ENCODE results near the gene ASTL. TPM values are rescaled to one million over a fixed set of nuclear protein-coding genes. Genes with fewer than 3 reads are reported as not detected.

ASTL gene
- total RNA-seq, 1 experiment from 2014 or later = not detected

- Histone ChIP-seq H3K27me3 (peaks cover 18% of the 10 kb centered on the region; the same call in 1 of the 2 replicates), H3K27ac (no peak overlapping the region)
- DNase-seq = no peak
Measured at GRCh38 chr2:96118698-96119388, 19.5 kb downstream of the ASTL start.

GRCh38 chr2:96117701-96118588, 20.4 kb downstream of the ASTL start:
- Histone ChIP-seq H3K4me1 (peaks cover 8% of the 10 kb centered on the region; the same call in 1 of the 2 replicates), H3K9me3 (replicated peaks) (no peaks in the 10 kb centered on the region), H3K27ac (no peak overlapping the region), H3K36me3 (no peaks in the 10 kb centered on the region), H3K27me3 (peaks cover 13% of the 10 kb centered on the region; the same call in 1 of the 2 replicates), H3K4me3 (no peak overlapping the region)
- peak in 1 of 2 experiments; percentile 33 for DNase-seq

More at GRCh38 chr2:96118698-96119388, 19.5 kb downstream of the ASTL start:
- H3K4me1 ChIP-seq = peaks cover 4% of the 10 kb centered on the region; the same call in 1 of the 2 replicates
- no peaks in the 10 kb centered on the region for H3K36me3 ChIP-seq
- no peak overlapping the region for H3K4me3 ChIP-seq
- H3K9me3 ChIP-seq (replicated peaks) = no peaks in the 10 kb centered on the region

- Histone ChIP-seq H3K9me3 (replicated peaks) (no peaks in the 10 kb centered on the region), H3K27ac (no peak overlapping the region), H3K36me3 (no peaks in the 10 kb centered on the region), H3K4me1 (peaks cover 8% of the 10 kb centered on the region; the same call in 1 of the 2 replicates), H3K4me3 (no peak overlapping the region), H3K27me3 (peaks cover 10% of the 10 kb centered on the region; the same call in 1 of the 2 replicates)
- no peak for DNase-seq
Measured at GRCh38 chr2:96116879-96117533, 21.3 kb downstream of the ASTL start.

DNA sequence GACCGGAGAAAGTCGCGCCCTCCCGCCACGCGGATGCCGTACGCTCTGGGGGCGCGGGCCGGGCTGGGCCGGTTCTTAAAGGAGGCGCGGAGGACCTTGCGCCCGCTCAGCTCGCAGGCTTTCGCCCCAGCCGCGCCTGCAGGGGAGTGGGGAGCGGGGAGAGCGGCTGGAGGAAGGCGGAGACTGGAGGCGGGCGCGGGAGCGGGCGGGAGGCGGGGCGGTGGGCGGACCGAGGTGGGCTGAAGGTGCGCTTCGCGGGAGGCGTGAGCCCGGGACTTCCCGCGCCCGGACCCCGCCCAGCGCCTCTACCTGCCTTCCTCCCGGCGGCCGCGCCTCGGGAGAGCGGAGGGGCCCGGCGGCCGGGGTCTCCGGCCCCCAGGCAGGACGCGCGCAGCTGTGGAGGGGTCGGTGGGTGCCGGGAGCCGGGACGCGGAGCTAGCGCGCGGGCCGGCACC, 21.9 kb downstream of the ASTL start, which contains the start of gene ADRA2B:
ADRA2B (minus strand) TSS at position 148 of the 455 bp plus-strand sequence. CDS start 422 bp downstream, outside the sequence.
- Histone ChIP-seq H3K27me3 (peaks cover 4% of the 10 kb centered on the region; the same call in 1 of the 2 replicates), H3K4me3 (no peak within 1 kb of the TSS), H3K36me3 (no peaks in the 10 kb centered on the region), H3K4me1 (peaks cover 8% of the 10 kb centered on the region; the same call in 1 of the 2 replicates), H3K27ac (no peak within 1 kb of the TSS), H3K9me3 (replicated peaks) (no peaks in the 10 kb centered on the region)
- no peak for DNase-seq

- Histone ChIP-seq H3K27me3 (0 out of 2 replicates have a peak, but pooled peaks cover 3% of the 10 kb centered on the region), H3K4me1 (peaks cover 8% of the 10 kb centered on the region; the same call in 1 of the 2 replicates), H3K9me3 (replicated peaks) (no peaks in the 10 kb centered on the region), H3K36me3 (no peaks in the 10 kb centered on the region), H3K4me3 (no peak overlapping the region), H3K27ac (no peak overlapping the region)
- no peak for DNase-seq
Measured at GRCh38 chr2:96115631-96116423, 22.5 kb downstream of the ASTL start.

DNA sequence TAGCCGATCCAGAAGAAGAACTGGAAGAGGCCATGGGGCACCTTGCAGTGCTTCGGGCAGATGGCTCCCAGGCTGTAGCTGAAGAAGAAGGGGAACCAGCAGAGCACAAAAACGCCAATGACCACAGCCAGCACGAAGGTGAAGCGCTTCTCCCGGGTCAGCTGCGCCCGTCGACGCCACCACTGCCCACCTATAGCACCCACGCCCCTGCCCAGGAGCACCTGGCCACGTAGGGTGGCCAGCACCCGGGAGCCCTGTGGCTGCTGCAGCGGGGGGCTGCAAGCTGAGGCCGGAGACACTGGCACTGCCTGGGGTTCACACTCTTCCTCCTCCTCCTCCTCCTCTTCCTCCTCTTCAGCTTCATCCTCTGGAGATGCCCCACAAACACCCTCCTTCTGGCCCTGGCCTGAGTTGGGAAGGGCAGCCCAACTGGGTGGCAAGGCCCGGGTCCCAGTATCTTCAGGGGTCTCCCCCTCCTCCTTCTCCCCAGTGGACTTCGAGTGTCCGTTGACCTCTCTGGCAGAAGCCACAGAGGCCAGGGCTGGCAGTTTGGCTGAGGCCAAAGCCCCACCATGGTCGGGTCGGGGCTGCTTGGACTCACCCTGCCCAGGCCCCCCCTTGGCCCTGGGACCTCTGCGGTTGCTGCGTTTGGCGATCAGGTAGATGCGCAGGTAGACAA, 23.3 kb downstream of the ASTL start:
- Histone ChIP-seq H3K9me3 (replicated peaks) (no peaks in the 10 kb centered on the region), H3K4me3 (no peak overlapping the region), H3K4me1 (peaks cover 8% of the 10 kb centered on the region; the same call in 1 of the 2 replicates), H3K36me3 (no peaks in the 10 kb centered on the region), H3K27ac (no peak overlapping the region), H3K27me3 (0 out of 2 replicates have a peak, but pooled peaks cover 3% of the 10 kb centered on the region)
- no peak for DNase-seq

GRCh38 chr2:96114546-96114902, 23.8 kb downstream of the ASTL start:
- Histone ChIP-seq H3K4me1 (peaks cover 5% of the 10 kb centered on the region; the same call in 1 of the 2 replicates), H3K4me3 (no peak overlapping the region), H3K27me3 (no peaks in the 10 kb centered on the region), H3K9me3 (replicated peaks) (no peaks in the 10 kb centered on the region), H3K27ac (no peak overlapping the region), H3K36me3 (no peaks in the 10 kb centered on the region)
- no peak for DNase-seq

GRCh38 chr2:96113951-96114350, 24.4 kb downstream of the ASTL start:
- H3K27me3 ChIP-seq = no peaks in the 10 kb centered on the region

DNA sequence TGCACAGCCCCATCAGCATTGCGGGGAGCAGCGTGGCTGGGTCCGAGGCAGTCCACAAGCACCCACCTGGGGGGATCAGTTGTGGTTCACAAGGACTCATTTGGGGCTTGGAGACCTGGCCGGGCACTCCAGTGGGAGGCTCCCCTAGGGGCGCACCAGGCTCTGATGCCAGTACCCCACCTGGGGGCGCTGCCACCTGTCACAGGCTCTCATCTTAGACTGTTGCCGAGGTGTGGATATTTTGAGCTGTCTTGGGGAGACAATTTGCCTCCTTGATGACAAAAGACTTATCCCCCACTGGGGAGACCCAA, 25.0 kb downstream of the ASTL start:
- no peak overlapping the region for H3K27ac ChIP-seq
- peaks cover 15% of the 10 kb centered on the region for H3K4me1 ChIP-seq
- H3K9me3 ChIP-seq (replicated peaks) = no peaks in the 10 kb centered on the region
- H3K27me3 ChIP-seq = no peaks in the 10 kb centered on the region
- H3K4me3 ChIP-seq = no peak overlapping the region
- no peak for DNase-seq
- no peaks in the 10 kb centered on the region for H3K36me3 ChIP-seq

More at GRCh38 chr2:96113951-96114350, 24.4 kb downstream of the ASTL start:
- H3K36me3 ChIP-seq = no peaks in the 10 kb centered on the region
- DNase-seq = no peak
- H3K4me3 ChIP-seq = no peak overlapping the region
- H3K4me1 ChIP-seq = peaks cover 9% of the 10 kb centered on the region
- no peaks in the 10 kb centered on the region for H3K9me3 ChIP-seq (replicated peaks)
- no peak overlapping the region for H3K27ac ChIP-seq

DNA sequence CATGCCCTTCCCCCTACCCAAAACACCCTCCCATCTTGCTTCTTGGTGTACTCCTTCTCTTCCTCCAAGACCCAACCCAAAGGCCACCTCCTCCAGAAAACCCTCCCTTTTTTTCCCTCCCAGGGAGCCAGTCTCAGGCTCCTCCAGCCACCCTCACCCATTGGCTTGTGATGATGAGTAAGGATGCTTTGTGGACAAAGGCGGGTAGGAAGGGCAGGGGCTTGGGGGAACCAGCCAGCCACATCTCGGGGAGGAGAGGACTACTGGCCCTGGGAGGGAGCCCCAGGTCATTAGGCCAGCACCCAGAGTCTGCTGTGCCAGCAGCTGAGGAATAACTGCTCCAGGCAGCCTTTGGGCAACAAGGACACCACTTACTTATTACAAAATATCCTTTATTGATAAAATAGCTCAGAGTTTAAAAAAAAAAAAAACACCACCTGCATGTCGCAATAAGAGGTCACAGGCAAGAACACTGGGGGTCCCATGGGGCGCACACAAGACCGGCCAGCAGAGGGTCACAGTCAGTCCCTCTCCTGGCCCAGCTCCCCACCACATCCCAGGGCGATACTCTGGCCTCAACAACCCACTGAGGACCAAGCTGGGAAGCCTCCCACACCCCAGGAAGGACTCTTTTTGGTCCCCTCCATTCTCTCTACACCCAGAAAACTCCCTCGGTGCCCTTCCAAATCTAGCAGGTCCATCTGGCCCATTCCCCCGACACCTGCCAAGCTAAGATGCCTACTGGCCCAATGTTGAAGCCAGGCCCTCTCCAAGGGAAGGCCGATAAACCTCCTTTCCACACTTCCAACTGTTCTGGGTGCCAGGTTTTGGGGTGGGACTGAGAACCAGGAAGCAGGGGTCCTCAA, 25.6 kb downstream of the ASTL start:
- Histone ChIP-seq H3K9me3 (replicated peaks) (no peaks in the 10 kb centered on the region), H3K36me3 (no peaks in the 10 kb centered on the region), H3K4me3 (no peak overlapping the region), H3K4me1 (peaks cover 21% of the 10 kb centered on the region), H3K27ac (no peak overlapping the region), H3K27me3 (no peaks in the 10 kb centered on the region)
- no peak for DNase-seq

DNA sequence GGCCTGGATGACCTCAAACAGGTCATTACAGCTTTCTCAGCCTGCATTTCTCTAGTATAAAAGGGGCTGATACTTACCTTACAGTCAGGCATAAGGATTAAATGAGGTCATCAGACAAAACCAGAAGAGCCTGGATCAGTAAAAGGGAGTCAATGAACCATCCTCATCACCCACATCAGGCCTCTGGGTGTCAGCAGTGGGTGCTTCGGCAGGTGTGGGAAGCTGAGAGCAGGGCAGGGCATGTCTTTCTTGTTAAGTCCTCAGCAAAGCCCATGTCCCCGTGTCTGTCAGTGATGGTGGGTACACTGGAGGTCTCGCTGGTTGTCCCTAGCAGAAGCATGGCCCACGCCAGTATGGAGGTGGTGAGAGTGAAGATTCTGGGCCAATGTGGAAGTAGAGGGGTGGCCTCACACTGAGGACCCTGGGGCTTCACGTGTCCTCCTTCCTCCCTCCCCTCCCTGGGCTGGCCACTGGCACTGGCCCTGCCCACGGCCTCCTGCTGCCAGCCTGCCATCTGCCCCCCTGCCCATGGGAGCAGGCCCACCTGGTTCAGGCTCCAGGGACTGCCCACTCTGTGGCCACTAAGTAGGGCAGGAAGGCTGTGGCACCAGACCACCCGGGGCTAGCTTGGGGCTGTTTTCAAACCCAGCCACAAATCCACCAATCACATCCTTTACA, 26.3 kb downstream of the ASTL start:
- Histone ChIP-seq H3K27ac (no peak overlapping the region), H3K27me3 (no peaks in the 10 kb centered on the region), H3K4me3 (no peak overlapping the region), H3K4me1 (peaks cover 23% of the 10 kb centered on the region), H3K36me3 (no peaks in the 10 kb centered on the region), H3K9me3 (replicated peaks) (no peaks in the 10 kb centered on the region)
- DNase-seq = no peak

DNA sequence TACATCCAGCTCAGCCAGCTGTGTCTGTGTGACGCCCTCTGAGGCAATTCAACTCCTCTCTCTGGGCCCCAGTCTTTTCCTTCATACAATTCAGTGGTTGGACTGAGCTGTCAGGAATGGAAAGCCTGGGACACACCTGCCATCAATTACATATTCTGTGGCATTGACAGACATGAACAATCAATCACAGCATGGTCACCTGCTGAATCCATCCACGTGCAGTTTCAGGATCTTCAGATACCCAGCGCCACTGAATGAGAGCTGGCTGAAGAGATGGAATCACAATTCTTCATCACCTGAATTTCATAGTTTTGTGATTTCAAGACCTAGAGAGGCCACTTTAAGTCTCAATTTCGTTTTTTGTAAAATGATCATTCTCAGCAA, 27.1 kb downstream of the ASTL start:
- Histone ChIP-seq H3K36me3 (no peaks in the 10 kb centered on the region), H3K27ac (no peak overlapping the region), H3K4me3 (no peak overlapping the region), H3K27me3 (no peaks in the 10 kb centered on the region), H3K9me3 (replicated peaks) (no peaks in the 10 kb centered on the region), H3K4me1 (peaks cover 23% of the 10 kb centered on the region)
- no peak for DNase-seq
